SK-N-MC (cell line): ENCODE data around the gene STAM.

Experiments used
- DNase-seq: peaks from one replicate; pipeline ENCODE4 v3.0.0-alpha.2; 2011; ENCODE audit warnings: low read depth, low spot score
- H3K27ac ChIP-seq: fragments of 200-600 bp; sonication (generic); 2 replicates; pipeline ENCODE4 v1.5.1; 2016; ENCODE audit warnings: mixed run types
- H3K36me3 ChIP-seq: fragments of 200-600 bp; sonication (generic); 2 replicates; pipeline ENCODE4 v1.6.1; 2017; ENCODE audit warnings: antibody characterized with exemption, low read length, mixed read lengths; ENCODE audit not compliant: insufficient read depth
- H3K4me3 ChIP-seq: fragments of 200-600 bp; sonication (generic); 2 replicates; pipeline ENCODE4 v1.5.1; 2016
- H3K9ac ChIP-seq: fragments of 200-600 bp; sonication (generic); 2 replicates; pipeline ENCODE4 v1.8.0; 2017; ENCODE audit warnings: mixed run types, mixed read lengths; ENCODE audit not compliant: insufficient read length
- H3K9me3 ChIP-seq: fragments of 200-600 bp; sonication (generic); 2 replicates; pipeline ENCODE4 v1.6.1; 2017; ENCODE audit warnings: low read depth, mild to moderate bottlenecking, antibody characterized with exemption, low read length, moderate library complexity, mixed read lengths
- EZH2 ChIP-seq: fragments of 200-600 bp; sonication (generic); IDR thresholded peaks from one replicate; pipeline ENCODE4 v1.6.1; 2017; ENCODE audit warnings: antibody characterized with exemption
- FOXP2 ChIP-seq: optimal IDR thresholded peaks from 2 replicates; pipeline ENCODE3; 2011; ENCODE audit warnings: mild to moderate bottlenecking, moderate library complexity; ENCODE audit not compliant: insufficient read depth; ENCODE audit errors: extremely low read length, control extremely low read depth
- POLR2AphosphoS5 ChIP-seq: IDR thresholded peaks from 2 replicates; pipeline ENCODE4 v1.6.1; 2012; ENCODE audit warnings: mild to moderate bottlenecking, low read depth, low read length, borderline replicate concordance

The STAM gene

DNA sequence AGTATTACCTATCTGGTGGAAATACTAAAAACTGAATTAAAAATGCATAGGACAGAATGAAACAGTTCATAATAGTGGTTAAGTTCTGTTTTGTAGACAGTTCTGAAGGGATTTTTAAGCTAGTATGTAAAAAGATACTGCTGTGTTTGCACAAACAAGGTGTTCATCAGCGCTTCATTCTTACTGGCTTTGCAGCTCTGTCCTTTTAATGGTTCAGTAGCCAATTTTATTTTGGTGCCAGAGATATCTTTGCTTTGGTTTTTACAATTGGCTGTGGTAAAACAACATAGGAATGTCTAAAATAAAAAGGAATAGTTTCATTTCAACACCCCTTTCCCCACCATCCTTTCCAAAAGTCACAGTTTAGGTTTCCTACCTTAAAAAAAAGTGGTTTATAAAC is 33.0 kb downstream of the STAM start:
- H3K9ac ChIP-seq = no peak overlapping the region
- H3K36me3 ChIP-seq = no peaks in the 10 kb centered on the region
- no peaks in the 10 kb centered on the region for H3K9me3 ChIP-seq
- no peak for DNase-seq
- no peak overlapping the region for H3K4me3 ChIP-seq
- TF ChIP-seq FOXP2 = no peak
- no peak for TF ChIP-seq EZH2
- no peak for TF ChIP-seq POLR2AphosphoS5
- H3K27ac ChIP-seq = no peak overlapping the region

- TF ChIP-seq FOXP2 = no peak
- TF ChIP-seq POLR2AphosphoS5 = no peak
- H3K4me3 ChIP-seq = no peak overlapping the region
- H3K9ac ChIP-seq = no peak overlapping the region
- H3K27ac ChIP-seq = no peak overlapping the region
- no peak for DNase-seq
- H3K9me3 ChIP-seq = no peaks in the 10 kb centered on the region
- no peaks in the 10 kb centered on the region for H3K36me3 ChIP-seq
Measured at GRCh38 chr10:17682236-17682946, 38.4 kb downstream of the STAM start.

DNA sequence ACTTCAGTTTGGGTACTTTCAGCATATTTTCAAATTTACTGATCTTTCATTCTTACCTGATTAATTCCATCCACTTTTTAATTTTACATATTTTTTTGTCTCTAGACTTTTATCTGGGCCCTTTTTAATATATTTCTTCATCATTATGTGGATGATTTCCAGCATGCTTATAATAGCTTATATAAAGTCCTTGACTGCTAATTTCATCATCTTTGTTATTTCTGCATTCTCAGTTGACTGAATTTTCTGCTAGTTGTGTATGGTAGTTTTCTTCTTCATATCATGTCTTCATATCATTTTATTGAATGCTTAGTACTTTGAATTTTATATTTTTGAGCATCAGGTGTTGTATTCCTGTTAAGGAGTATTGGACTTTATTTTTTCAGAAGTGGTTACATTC is 39.6 kb downstream of the STAM start:
- Histone ChIP-seq H3K27ac (no peak overlapping the region), H3K9me3 (no peaks in the 10 kb centered on the region), H3K36me3 (no peaks in the 10 kb centered on the region), H3K4me3 (no peak overlapping the region), H3K9ac (no peak overlapping the region)
- DNase-seq = no peak
- no peak for TF ChIP-seq FOXP2
- no peak for TF ChIP-seq EZH2
- no peak for TF ChIP-seq POLR2AphosphoS5

GRCh38 chr10:17684537-17684936 is 40.6 kb downstream of the STAM start:
- Histone ChIP-seq H3K27ac (peak overlapping the region; percentile 49; the same call in 1 of the 2 replicates), H3K36me3 (no peaks in the 10 kb centered on the region), H3K4me3 (no peak overlapping the region), H3K9ac (no peak overlapping the region), H3K9me3 (no peaks in the 10 kb centered on the region)
- TF ChIP-seq POLR2AphosphoS5 (no peak), FOXP2 (no peak), EZH2 (no peak)
- no peak for DNase-seq

DNA sequence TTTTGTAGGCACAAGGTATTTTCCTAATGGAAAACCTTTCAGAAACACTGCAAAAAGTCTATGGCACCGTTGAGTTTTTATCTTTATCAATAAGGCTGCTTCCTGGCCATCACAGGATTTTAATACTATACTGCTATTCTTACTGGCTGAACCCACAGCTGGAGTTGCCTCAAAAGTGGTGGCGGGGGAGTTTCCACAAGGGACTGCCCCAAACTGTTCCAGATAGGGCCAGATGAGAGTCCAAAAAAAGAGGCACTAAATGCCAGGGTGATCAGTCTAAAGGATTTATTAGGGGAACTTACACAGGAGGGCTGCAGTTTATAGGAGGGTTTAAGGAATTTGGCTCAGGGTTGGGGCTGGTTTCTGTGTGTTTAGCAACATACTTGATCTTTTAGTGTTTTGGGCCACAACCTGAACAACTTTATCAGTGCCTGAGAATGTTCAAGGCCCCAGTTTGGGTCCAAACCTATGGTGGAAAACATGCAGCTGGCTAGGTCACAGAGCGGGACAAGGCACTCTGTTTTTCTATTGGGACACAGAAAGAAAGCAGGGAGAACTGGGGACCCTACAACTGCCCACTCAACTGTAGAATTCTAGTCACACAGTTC is 41.4 kb downstream of the STAM start:
- Histone ChIP-seq H3K4me3 (no peak overlapping the region), H3K9ac (no peak overlapping the region), H3K27ac (no peak overlapping the region), H3K36me3 (no peaks in the 10 kb centered on the region), H3K9me3 (no peaks in the 10 kb centered on the region)
- TF ChIP-seq FOXP2 (no peak), POLR2AphosphoS5 (no peak), EZH2 (no peak)
- DNase-seq = no peak

DNA sequence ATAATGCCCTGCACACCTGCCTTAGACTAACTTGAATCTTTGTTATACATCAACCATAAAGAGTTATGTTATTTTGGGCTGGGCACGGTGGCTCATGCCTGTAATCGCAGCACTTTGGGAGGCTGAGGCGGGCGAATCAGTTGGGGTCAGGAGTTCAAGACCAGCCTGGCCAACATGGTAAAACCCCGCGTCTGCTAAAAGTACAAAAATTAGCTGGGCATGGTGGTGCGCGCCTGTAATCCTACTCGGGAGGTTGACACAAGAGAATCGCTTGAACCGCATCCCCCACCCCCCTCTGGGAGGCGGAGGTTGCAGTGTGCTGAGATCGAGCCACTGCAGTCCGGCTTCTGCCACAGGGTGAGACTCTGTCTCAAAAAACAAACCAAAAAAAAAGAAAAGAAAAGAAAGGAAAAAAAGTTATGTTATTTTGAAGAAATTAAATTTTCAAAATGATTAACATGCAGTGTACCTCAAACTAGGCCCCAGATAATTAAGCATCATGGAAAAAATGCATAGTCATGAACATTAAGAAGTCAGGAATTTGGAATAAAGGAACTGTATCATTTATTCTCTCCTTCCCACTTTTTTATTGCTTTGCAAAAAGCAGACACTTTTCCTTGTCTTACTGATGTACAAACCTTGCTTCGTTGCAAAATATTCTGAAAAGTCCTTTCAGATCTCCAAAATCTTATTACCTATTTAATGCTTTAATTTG is 43.3 kb downstream of the STAM start:
- no peak overlapping the region for H3K9ac ChIP-seq
- no peaks in the 10 kb centered on the region for H3K36me3 ChIP-seq
- no peak overlapping the region for H3K27ac ChIP-seq
- no peak for DNase-seq
- H3K9me3 ChIP-seq = no peaks in the 10 kb centered on the region
- no peak overlapping the region for H3K4me3 ChIP-seq
- no peak for TF ChIP-seq FOXP2
- no peak for TF ChIP-seq EZH2

- H3K9me3 ChIP-seq = no peaks in the 10 kb centered on the region
- no peak overlapping the region for H3K9ac ChIP-seq
- no peak overlapping the region for H3K4me3 ChIP-seq
- no peak for TF ChIP-seq EZH2
- TF ChIP-seq FOXP2 = no peak
- no peak for TF ChIP-seq POLR2AphosphoS5
- H3K36me3 ChIP-seq = no peaks in the 10 kb centered on the region
- DNase-seq = no peak
- no peak overlapping the region for H3K27ac ChIP-seq
Measured at GRCh38 chr10:17689137-17689536, 45.2 kb downstream of the STAM start.

DNA sequence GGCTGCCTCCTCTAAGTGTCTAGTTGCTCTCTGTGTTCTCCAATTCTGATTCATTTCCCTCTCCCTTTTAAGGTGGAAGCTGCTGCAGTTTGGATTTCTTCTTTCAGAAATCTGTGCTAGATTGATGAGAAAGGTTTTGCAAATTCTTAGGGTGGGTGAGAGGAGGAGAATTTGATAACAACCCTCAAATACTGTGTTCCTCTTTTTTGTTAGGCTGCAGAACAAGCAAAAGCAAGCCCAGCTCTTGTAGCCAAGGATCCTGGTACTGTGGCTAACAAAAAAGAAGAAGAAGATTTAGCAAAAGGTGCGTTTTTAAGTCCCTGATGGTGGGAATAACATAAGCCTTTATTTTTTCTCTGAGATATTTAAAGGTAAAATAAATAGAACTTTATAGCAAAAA is 49.1 kb downstream of the STAM start:
- Histone ChIP-seq H3K9ac (no peak overlapping the region), H3K36me3 (no peaks in the 10 kb centered on the region), H3K27ac (no peak overlapping the region), H3K4me3 (no peak overlapping the region), H3K9me3 (no peaks in the 10 kb centered on the region)
- TF ChIP-seq POLR2AphosphoS5 (no peak), EZH2 (no peak), FOXP2 (no peak)
- no peak for DNase-seq

DNA sequence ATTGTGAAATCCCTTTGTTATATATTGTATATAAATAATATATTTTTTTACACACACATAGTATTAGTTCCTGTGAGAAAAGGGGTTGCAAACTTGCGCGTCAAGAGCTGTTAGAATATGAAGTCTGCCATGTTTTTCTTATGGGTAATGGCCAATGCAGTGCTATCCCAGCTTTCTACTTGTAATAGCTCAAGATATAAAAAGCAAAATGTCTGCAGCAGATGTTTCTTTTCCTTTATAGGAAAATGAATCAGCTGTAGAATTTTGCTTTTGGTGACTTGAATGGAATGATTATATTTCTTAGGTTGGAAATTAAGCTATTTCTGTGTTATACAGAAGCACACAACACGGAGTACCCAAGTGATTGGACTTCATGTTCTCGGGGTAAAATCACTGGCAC is 54.7 kb downstream of the STAM start:
- no peak for DNase-seq
- H3K36me3 ChIP-seq = 0 out of 2 replicates have a peak, but pooled peaks cover 3% of the 10 kb centered on the region

More for the DNA sequence above, 54.7 kb downstream of the STAM start:
- H3K9me3 ChIP-seq = no peaks in the 10 kb centered on the region
- no peak overlapping the region for H3K9ac ChIP-seq
- TF ChIP-seq FOXP2 (no peak), POLR2AphosphoS5 (no peak)
- no peak overlapping the region for H3K27ac ChIP-seq
- no peak overlapping the region for H3K4me3 ChIP-seq
